Sigmoid colon (tissue), 4 donors: ENCODE results near the gene CNOT6.

Source experiments
- EP300 ChIP-seq, 4 donors: sonication (generic); formaldehyde crosslinking; IDR thresholded peaks; one replicate each; pipeline ENCODE4 v1.6.1; 2017; ENCODE audit warnings: antibody characterized with exemption in 4 of 4
- POLR2AphosphoS5 ChIP-seq, 4 donors: sonication (generic); formaldehyde crosslinking; IDR thresholded peaks; one replicate each; pipeline ENCODE4 v1.6.1; 2017; ENCODE audit warnings: antibody characterized with exemption in 4 of 4

- TF ChIP-seq POLR2AphosphoS5 (IDR thresholded peaks at IDR 0.05) (no peak), EP300 (IDR thresholded peaks at IDR 0.05) (no peak)
Observed at GRCh38 chr5:180492226-180492903, 1.8 kb upstream of the CNOT6 start.
